ENCODE results near the gene TTLL11. TPM values are rescaled to one million over a fixed set of nuclear protein-coding genes. Genes with fewer than 3 reads are reported as not detected.

TTLL11 gene
- polyA plus RNA-seq, 1 of the 3 experiments (the other 2 are of a cell fraction), result 6.8 TPM

- POLR2A ChIA-PET, result no interaction called here
- Histone ChIP-seq H3K36me3 (replicated peaks in 1 of 2; ENCODE audit: control insufficient read depth in 1 of 2, insufficient read depth in 2 of 2, low read length in 1 of 2) (no peaks in the 10 kb centered on the region), H3K4me2 (peak overlapping the region; percentile 77), H3K4me1 (ENCODE audit: control insufficient read depth in 1 of 2, insufficient read depth in 2 of 2, low read depth in 1 of 2, low read length in 1 of 2) (peaks cover 0 to 4% of the 10 kb centered on the region in 2 experiments; a peak in 1 of 4 replicates), H3K4me3 (ENCODE audit: low read depth in 2 of 2, low read length in 1 of 2) (peak overlapping the region; percentile 37 to 56; a peak in 3 of 4 replicates), H3F3A (replicated peaks; ENCODE audit: insufficient read depth) (peaks cover 16% of the 10 kb centered on the region), H3K79me2 (ENCODE audit: insufficient read depth) (peaks cover 49% of the 10 kb centered on the region), H4K20me1 (ENCODE audit: insufficient read depth) (no peaks in the 10 kb centered on the region), H3K27me3 (ENCODE audit: insufficient read depth) (no peaks in the 10 kb centered on the region), H2AFZ (ENCODE audit: low read depth) (peak overlapping the region; percentile 5; the same call in 1 of the 2 replicates), H3K9me3 (no peaks in the 10 kb centered on the region), H3K9me2 (no peaks in the 10 kb centered on the region), H3K9ac (peak overlapping the region; percentile 65; the same call in 1 of the 2 replicates), H3K27ac (ENCODE audit: low read depth in 2 of 2, low read length in 1 of 2) (peak overlapping the region; percentile 70 to 88)
- CTCF ChIA-PET, result no interaction called here
- DNase-seq, result no peak
- WGBS (ENCODE audit: low lambda C conversion rate), result 23% methylated on average over 8 of the region's 8 CpGs
- no peak for TF ChIP-seq USF1 (IDR thresholded peaks at IDR 0.05; ENCODE audit: borderline replicate concordance, low read depth)
- peak; percentile 6; the same call in 1 of the 2 replicates for TF ChIP-seq CTCF (IDR thresholded peaks at IDR 0.05)
- TF ChIP-seq GATA2 (CRISPR knock-in tag; IDR thresholded peaks at IDR 0.05), result no peak
- TF ChIP-seq USF2 (IDR thresholded peaks at IDR 0.05; ENCODE audit: borderline replicate concordance, low read depth, low read length), result no peak
- TF ChIP-seq ELF1 (IDR thresholded peaks at IDR 0.05), result no peak
- TF ChIP-seq ZBTB33 (IDR thresholded peaks at IDR 0.05; ENCODE audit: borderline replicate concordance, low read depth), result 0 out of 2 replicates have a peak, but pooled peaks have one; percentile 70
- TF ChIP-seq EP300 (IDR thresholded peaks at IDR 0.05; ENCODE audit: borderline replicate concordance in 1 of 2, low read depth in 1 of 2, low read length in 1 of 2), result peak in 1 of 2 experiments; percentile 94; a peak in 2 of 4 replicates
- TF ChIP-seq SIN3A (IDR thresholded peaks at IDR 0.05; ENCODE audit: borderline replicate concordance, low read depth, low read length), result 0 out of 2 replicates have a peak, but pooled peaks have one; percentile 9
- TF ChIP-seq FOXM1 (IDR thresholded peaks at IDR 0.05; ENCODE audit: low read depth), result peak; percentile 87; the same call in 1 of the 2 replicates
- TF ChIP-seq TAF1 (IDR thresholded peaks at IDR 0.05; ENCODE audit: borderline replicate concordance, low read depth, low read length), result peak; percentile 41; the same call in 1 of the 2 replicates
- no peak for TF ChIP-seq IRF3 (IDR thresholded peaks at IDR 0.05; ENCODE audit: low read depth, low read length)
- TF ChIP-seq FOSL2 (IDR thresholded peaks at IDR 0.05; ENCODE audit: borderline replicate concordance, low read depth), result peak; percentile 82; the same call in 1 of the 2 replicates
- TF ChIP-seq GABPA (IDR thresholded peaks at IDR 0.05; ENCODE audit: low read depth), result no peak
- no peak for TF ChIP-seq FOXJ3 (CRISPR knock-in tag; IDR thresholded peaks at IDR 0.05)
- TF ChIP-seq NRF1 (IDR thresholded peaks at IDR 0.05; ENCODE audit: low read depth, low read length), result no peak
- no peak for TF ChIP-seq RCOR1 (IDR thresholded peaks at IDR 0.05; ENCODE audit: low read length)
- TF ChIP-seq RAD21 (IDR thresholded peaks at IDR 0.05; ENCODE audit: low read length), result no peak
- TF ChIP-seq REST (IDR thresholded peaks at IDR 0.05; ENCODE audit: low read depth, low read length), result no peak
- TF ChIP-seq TCF12 (IDR thresholded peaks at IDR 0.05), result peak; percentile 94
- TF ChIP-seq SMC3 (IDR thresholded peaks at IDR 0.05; ENCODE audit: low read depth, low read length), result no peak
- no peak for TF ChIP-seq EZH2phosphoT487 (IDR thresholded peaks at IDR 0.05; ENCODE audit: borderline replicate concordance, low read depth)
- peak; percentile 79; the same call in 1 of the 2 replicates for TF ChIP-seq MEF2A (IDR thresholded peaks at IDR 0.05; ENCODE audit: borderline replicate concordance, low read depth)
- peak; percentile 65; the same call in 1 of the 2 replicates for TF ChIP-seq POLR2AphosphoS5 (IDR thresholded peaks at IDR 0.05; ENCODE audit: low read depth, low read length)
Measured at GRCh38 chr9:121963528-121963995, 129.5 kb downstream of the TTLL11 start.

Measured in SK-N-SH (cell line).